ENCODE measurements around the gene SKIDA1. TPM values are rescaled to one million over a fixed set of nuclear protein-coding genes. Genes with fewer than 3 reads are reported as not detected.
"Not testable (repeated sequence)": the region's sequence is repeated elsewhere in the genome, so short reads cannot be mapped to it uniquely, and the experiment has no call there.

The SKIDA1 gene
- total RNA-seq, 1 experiment from 2014 or later = 9.4 TPM

DNA sequence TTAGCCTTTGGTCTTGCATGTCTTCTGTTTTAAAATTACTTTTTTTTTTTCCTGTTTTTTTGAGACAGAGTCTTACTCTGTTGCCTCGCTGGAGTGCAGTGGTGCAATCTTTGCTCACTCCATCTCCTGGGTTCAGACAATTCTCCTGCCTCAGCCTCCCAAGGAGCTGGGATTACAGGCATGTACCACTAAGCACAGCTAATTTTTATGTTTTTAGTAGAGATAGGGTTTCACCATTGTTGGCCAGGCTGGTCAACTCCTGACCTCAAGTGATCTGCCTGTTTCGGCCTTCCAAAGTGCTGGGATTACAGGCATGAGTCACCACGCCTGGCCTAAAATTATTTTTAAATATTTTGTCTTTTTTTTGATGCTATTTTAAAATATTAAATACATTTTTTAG is 47.1 kb upstream of the SKIDA1 start (continued):
- TF ChIP-seq, protein P1, sequence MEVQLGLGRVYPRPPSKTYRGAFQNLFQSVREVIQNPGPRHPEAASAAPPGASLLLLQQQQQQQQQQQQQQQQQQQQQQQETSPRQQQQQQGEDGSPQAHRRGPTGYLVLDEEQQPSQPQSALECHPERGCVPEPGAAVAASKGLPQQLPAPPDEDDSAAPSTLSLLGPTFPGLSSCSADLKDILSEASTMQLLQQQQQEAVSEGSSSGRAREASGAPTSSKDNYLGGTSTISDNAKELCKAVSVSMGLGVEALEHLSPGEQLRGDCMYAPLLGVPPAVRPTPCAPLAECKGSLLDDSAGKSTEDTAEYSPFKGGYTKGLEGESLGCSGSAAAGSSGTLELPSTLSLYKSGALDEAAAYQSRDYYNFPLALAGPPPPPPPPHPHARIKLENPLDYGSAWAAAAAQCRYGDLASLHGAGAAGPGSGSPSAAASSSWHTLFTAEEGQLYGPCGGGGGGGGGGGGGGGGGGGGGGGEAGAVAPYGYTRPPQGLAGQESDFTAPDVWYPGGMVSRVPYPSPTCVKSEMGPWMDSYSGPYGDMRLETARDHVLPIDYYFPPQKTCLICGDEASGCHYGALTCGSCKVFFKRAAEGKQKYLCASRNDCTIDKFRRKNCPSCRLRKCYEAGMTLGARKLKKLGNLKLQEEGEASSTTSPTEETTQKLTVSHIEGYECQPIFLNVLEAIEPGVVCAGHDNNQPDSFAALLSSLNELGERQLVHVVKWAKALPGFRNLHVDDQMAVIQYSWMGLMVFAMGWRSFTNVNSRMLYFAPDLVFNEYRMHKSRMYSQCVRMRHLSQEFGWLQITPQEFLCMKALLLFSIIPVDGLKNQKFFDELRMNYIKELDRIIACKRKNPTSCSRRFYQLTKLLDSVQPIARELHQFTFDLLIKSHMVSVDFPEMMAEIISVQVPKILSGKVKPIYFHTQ (CRISPR knock-in tag; IDR thresholded peaks at IDR 0.05) = no peak

DNA sequence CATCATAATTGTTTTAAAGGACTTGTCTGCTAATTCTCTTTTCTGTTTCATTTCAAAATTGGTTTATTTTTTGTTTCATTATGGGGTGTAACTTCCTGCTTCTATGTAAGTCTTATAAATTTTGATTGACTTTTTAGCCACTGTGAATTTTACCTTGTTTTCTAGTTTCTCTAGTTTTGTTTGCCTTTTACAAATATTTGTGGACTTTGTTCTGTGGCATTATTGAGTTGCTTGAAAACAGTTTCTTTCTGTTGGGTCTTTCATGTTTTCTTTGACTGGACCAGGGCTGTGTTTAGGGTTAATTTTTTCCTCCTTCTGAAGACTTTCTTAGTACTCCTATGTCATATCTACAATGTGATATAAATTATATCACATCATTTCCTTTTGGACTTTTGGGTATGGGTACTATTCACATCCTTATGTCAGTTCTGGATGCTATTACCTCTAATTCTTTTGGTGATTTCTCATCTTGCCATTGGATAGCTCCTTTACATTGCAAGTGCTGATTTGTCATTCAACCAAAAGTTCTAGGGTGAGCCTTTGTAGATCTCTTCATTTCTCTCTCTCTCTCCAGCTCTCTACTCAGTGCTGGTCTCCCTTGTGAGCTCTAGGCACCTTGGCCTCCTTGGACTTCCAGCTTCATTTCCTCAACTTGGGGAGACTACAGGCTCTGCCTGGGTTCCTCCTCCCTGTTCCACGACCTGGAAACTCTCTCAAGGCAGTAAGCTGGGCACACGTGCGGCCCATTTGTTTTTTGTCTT is 45.5 kb upstream of the SKIDA1 start:
- H3K4me3 Mint-ChIP-seq = no peak overlapping the region
- no peaks in the 10 kb centered on the region for H3K27me3 Mint-ChIP-seq (ENCODE audit: low read depth)
- DNase-seq (ENCODE audit: low spot score) (no peak), ATAC-seq (peak; percentile 47)
- H3K36me3 Mint-ChIP-seq = peaks cover 16% of the 10 kb centered on the region
- TF ChIP-seq TP53 (CRISPR knock-in tag; IDR thresholded peaks at IDR 0.05) (no peak), NFATC4 (CRISPR knock-in tag; IDR thresholded peaks at IDR 0.05) (no peak), ZNF416 (CRISPR knock-in tag; IDR thresholded peaks at IDR 0.05) (no peak)
- H3K9me3 Mint-ChIP-seq = no peaks in the 10 kb centered on the region
- H3K4me1 Mint-ChIP-seq = peaks cover 39% of the 10 kb centered on the region
- H3K27ac Mint-ChIP-seq = peak overlapping the region; percentile 78
- POLR2A ChIA-PET = no interaction called here
- CTCF ChIA-PET = no interaction called here

GRCh38 chr10:21558984-21559383 is 33.5 kb upstream of the SKIDA1 start:
- H3K27me3 Mint-ChIP-seq (ENCODE audit: low read depth); ATAC-seq; H3K27ac Mint-ChIP-seq; CTCF ChIA-PET; H3K4me3 Mint-ChIP-seq; DNase-seq (ENCODE audit: low spot score); H3K9me3 Mint-ChIP-seq: not testable (repeated sequence)
- peak; percentile 65; the same call in 1 of the 2 replicates for TF ChIP-seq ZNF121 (CRISPR knock-in tag; IDR thresholded peaks at IDR 0.05)
- Mint-ChIP-seq H3K36me3 (peaks cover 48% of the 10 kb centered on the region), H3K4me1 (peaks cover 19% of the 10 kb centered on the region)
- POLR2A ChIA-PET = interaction anchor here (0.6 kb wide), 1 partner anchor 10 kb away, joined by 4 read pairs; no protein-coding TSS in a partner anchor

DNA sequence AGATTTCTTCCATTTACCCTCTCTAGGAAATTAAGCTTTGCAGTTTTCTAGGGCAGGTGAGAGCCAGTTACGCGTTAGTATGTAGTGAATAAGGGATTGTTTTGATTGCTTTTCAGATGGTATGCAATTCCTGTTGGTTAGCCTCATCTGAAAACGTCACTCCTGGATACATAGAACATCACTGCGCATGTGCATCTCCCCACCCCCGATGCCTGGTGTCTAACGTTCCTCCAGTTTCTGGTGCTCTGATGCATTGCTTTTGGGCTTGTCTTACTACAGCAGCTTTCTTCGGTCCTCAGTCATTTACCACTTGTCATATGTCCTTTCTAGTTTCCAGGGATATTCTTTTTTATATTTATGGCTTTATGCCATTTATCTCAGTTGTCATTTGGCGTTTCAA is 31.0 kb upstream of the SKIDA1 start:
- ChIA-PET POLR2A (interaction anchor here (0.6 to 0.7 kb wide), 2 partner anchors 46 to 412 kb away, joined by 3 read pairs; no protein-coding TSS in a partner anchor), CTCF (no interaction called here)
- no peaks in the 10 kb centered on the region for H3K27me3 Mint-ChIP-seq (ENCODE audit: low read depth)
- H3K4me3 Mint-ChIP-seq = no peak overlapping the region
- no peak for DNase-seq (ENCODE audit: low spot score)
- peaks cover 69% of the 10 kb centered on the region for H3K36me3 Mint-ChIP-seq
- peaks cover 18% of the 10 kb centered on the region for H3K4me1 Mint-ChIP-seq
- peak overlapping the region; percentile 15 for H3K27ac Mint-ChIP-seq
- H3K9me3 Mint-ChIP-seq = no peaks in the 10 kb centered on the region
- ATAC-seq = no peak
- no peak for TF ChIP-seq USF1 (CRISPR knock-in tag; IDR thresholded peaks at IDR 0.05)
- TF ChIP-seq OVOL2 (CRISPR knock-in tag; IDR thresholded peaks at IDR 0.05; ENCODE audit: borderline replicate concordance) = no peak
- TF ChIP-seq ZNF121 (CRISPR knock-in tag; IDR thresholded peaks at IDR 0.05) = no peak
- no peak for TF ChIP-seq MXD4 (CRISPR knock-in tag; IDR thresholded peaks at IDR 0.05; ENCODE audit: borderline replicate concordance)
- TF ChIP-seq ZNF423 (CRISPR knock-in tag; IDR thresholded peaks at IDR 0.05) = no peak
- TF ChIP-seq, protein P2, sequence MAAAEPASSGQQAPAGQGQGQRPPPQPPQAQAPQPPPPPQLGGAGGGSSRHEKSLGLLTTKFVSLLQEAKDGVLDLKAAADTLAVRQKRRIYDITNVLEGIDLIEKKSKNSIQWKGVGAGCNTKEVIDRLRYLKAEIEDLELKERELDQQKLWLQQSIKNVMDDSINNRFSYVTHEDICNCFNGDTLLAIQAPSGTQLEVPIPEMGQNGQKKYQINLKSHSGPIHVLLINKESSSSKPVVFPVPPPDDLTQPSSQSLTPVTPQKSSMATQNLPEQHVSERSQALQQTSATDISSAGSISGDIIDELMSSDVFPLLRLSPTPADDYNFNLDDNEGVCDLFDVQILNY (CRISPR knock-in tag; IDR thresholded peaks at IDR 0.05) = no peak
- no peak for TF ChIP-seq ATF1 (CRISPR knock-in tag; IDR thresholded peaks at IDR 0.05)
- no peak for TF ChIP-seq TEAD4 (CRISPR knock-in tag; IDR thresholded peaks at IDR 0.05)
- no peak for TF ChIP-seq ZNF425 (CRISPR knock-in tag; conservative IDR thresholded peaks at IDR 0.05)
- TF ChIP-seq ZBTB43 (CRISPR knock-in tag; IDR thresholded peaks at IDR 0.05) = no peak
- TF ChIP-seq ZNF671 (CRISPR knock-in tag; IDR thresholded peaks at IDR 0.05) = no peak
- no peak for TF ChIP-seq ZNF138 (CRISPR knock-in tag; conservative IDR thresholded peaks at IDR 0.05)
- no peak for TF ChIP-seq RORB (CRISPR knock-in tag; IDR thresholded peaks at IDR 0.05)
- TF ChIP-seq PRRX2 (CRISPR knock-in tag; IDR thresholded peaks at IDR 0.05) = no peak
- no peak for TF ChIP-seq MYBL2 (CRISPR knock-in tag; IDR thresholded peaks at IDR 0.05)
- TF ChIP-seq ZNF416 (CRISPR knock-in tag; IDR thresholded peaks at IDR 0.05) = no peak
- TF ChIP-seq, protein P3, sequence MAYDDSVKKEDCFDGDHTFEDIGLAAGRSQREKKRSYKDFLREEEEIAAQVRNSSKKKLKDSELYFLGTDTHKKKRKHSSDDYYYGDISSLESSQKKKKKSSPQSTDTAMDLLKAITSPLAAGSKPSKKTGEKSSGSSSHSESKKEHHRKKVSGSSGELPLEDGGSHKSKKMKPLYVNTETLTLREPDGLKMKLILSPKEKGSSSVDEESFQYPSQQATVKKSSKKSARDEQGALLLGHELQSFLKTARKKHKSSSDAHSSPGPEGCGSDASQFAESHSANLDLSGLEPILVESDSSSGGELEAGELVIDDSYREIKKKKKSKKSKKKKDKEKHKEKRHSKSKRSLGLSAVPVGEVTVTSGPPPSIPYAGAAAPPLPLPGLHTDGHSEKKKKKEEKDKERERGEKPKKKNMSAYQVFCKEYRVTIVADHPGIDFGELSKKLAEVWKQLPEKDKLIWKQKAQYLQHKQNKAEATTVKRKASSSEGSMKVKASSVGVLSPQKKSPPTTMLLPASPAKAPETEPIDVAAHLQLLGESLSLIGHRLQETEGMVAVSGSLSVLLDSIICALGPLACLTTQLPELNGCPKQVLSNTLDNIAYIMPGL (CRISPR knock-in tag; IDR thresholded peaks at IDR 0.05) = no peak
- no peak for TF ChIP-seq GTF2I (CRISPR knock-in tag; conservative IDR thresholded peaks at IDR 0.05)
- no peak for TF ChIP-seq EMX1 (CRISPR knock-in tag; IDR thresholded peaks at IDR 0.05)
